IPS DF 6.9 (cell line): Measurements from ENCODE around the gene SETD5.

Experiments
- DNase-seq: peaks from one replicate; pipeline ENCODE4 v3.0.0-alpha.2; 2013; ENCODE audit warnings: low read depth, low spot score
- H3K27ac ChIP-seq: one replicate; pipeline ENCODE4 v1.5.1; 2013; ENCODE audit warnings: low read length, control low read depth
- H3K27me3 ChIP-seq: 2 replicates; pipeline ENCODE4 v1.6.1; 2013; ENCODE audit warnings: mild to moderate bottlenecking, low read length; ENCODE audit not compliant: control insufficient read depth, insufficient read depth
- H3K36me3 ChIP-seq: 2 replicates; pipeline ENCODE4 v1.6.1; 2013; ENCODE audit warnings: low read length; ENCODE audit not compliant: control insufficient read depth, insufficient read depth
- H3K4me1 ChIP-seq: 2 replicates; pipeline ENCODE4 v1.6.1; 2013; ENCODE audit warnings: low read length; ENCODE audit not compliant: control insufficient read depth, insufficient read depth
- H3K4me3 ChIP-seq: 2 replicates; pipeline ENCODE4 v1.5.1; 2013; ENCODE audit warnings: mild to moderate bottlenecking, low read length
- H3K9me3 ChIP-seq: 2 replicates; pipeline ENCODE4 v1.6.1; 2013; ENCODE audit warnings: low read length, inconsistent platforms; ENCODE audit not compliant: control insufficient read depth, insufficient read depth
- WGBS: extraction: QIAGEN DNeasy Blood & Tissue Kit; methylation state at CpG from one replicate; pipeline ENCODE4 v1.1.7; 2013; ENCODE audit warnings: mixed read lengths, missing lambda C conversion rate; ENCODE audit not compliant: insufficient read length, insufficient coverage; 5-methylcytosine and 5-hydroxymethylcytosine counted together

SETD5 gene

GRCh38 chr3:9497821-9498565 is 100.6 kb downstream of the SETD5 start:
- Histone ChIP-seq H3K27me3 (no peaks in the 10 kb centered on the region; the same call in 1 of the 2 replicates), H3K4me1 (peaks cover 5% of the 10 kb centered on the region), H3K27ac (no peak overlapping the region), H3K4me3 (no peak overlapping the region), H3K36me3 (no peaks in the 10 kb centered on the region), H3K9me3 (no peaks in the 10 kb centered on the region)
- WGBS: no CpG with 5 or more reads among the region's 8 CpGs
- DNase-seq: no peak

- no peak for DNase-seq
- H3K27me3 ChIP-seq: no peaks in the 10 kb centered on the region
- WGBS: no CpG with 5 or more reads among the region's 6 CpGs
- H3K27ac ChIP-seq: no peak overlapping the region
- H3K36me3 ChIP-seq: no peaks in the 10 kb centered on the region
- H3K9me3 ChIP-seq: no peaks in the 10 kb centered on the region
- H3K4me1 ChIP-seq: peaks cover 5% of the 10 kb centered on the region
- no peak overlapping the region for H3K4me3 ChIP-seq
Observed at GRCh38 chr3:9498781-9499180, 101.4 kb downstream of the SETD5 start.

DNA sequence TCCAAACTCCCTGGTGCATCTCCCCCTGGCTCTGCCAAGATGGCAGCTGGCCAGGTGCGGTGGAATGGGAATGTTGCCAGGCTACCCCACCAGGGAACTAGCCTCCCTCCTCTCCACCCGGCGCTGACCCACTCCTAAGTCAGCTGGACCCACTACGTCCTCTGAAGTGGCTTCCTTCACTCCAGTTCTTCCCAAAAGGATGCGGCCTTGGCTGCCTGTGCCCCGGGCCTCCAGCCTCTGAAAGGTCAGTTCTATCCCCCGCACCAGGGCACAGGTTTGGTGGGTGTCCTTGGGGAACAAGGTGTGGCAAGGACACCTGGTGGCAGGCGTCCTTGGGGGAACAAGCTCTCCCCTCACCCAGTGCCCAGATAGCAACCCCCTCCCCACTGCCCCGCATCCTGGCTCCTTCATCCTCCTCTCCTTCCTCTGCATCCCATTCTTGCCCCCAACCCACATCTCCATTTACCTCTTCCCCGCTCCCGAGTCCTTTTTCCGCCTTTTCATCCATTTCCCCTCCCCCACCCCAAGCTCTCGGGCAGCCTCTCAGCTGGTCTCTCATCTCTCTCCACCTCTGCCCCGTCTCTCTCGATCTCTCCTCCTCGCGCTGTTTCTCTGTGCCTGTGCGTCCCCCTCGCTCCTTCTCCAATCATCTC is 102.2 kb downstream of the SETD5 start:
- Histone ChIP-seq H3K4me1 (peaks cover 5% of the 10 kb centered on the region), H3K36me3 (no peaks in the 10 kb centered on the region), H3K9me3 (no peaks in the 10 kb centered on the region), H3K27me3 (no peaks in the 10 kb centered on the region), H3K4me3 (peak overlapping the region; percentile 48; the same call in 1 of the 2 replicates), H3K27ac (no peak overlapping the region)
- no CpG with 5 or more reads among the region's 19 CpGs for WGBS
- no peak for DNase-seq

DNA sequence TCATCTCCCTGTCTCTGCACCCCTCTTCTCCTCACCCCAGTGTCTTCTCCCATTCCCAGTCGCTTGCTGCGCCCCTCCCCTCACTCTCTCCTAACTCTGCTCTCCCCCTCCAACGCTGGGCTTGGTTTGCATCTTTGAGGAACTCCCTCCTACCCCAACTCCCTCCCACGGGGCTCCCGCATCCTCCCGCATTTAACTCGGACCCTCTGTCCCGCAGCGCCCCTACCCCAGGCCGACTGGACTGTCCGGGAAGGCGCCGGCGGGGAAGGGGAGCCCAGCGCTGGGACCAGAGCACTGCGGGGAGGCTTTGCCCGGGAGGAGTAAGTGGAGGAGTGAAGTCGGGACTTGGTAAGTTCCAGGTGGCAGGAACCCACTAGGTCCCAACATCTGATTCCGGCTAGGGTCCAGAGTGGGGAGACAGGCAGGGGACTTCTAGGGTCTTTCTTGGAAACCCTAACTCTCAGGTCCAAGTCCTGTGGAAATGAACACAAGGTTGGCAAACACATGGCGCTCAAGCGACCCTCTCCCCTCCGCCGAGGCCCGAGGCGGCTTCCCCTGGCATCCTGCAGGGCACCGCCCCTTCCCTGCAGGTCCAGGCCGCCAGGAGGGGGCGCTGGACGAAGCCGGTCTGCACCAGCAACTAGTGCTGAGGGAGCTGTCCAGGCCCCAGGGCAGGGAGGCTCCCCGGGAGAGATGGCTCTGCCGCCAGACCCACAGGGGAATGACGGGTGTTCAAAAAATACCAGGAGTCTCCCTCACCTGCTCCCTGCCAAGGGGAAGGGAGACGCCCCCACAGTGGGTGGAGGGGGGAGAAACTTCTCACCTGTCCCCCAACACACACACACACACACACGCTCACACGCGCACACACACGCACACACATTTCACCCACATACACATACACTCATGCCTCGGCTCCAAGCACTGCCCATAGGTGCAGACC is 103.0 kb downstream of the SETD5 start:
- DNase-seq: no peak
- H3K4me1 ChIP-seq: peaks cover 5% of the 10 kb centered on the region
- no peaks in the 10 kb centered on the region for H3K9me3 ChIP-seq
- H3K4me3 ChIP-seq: peak overlapping the region; percentile 48; the same call in 1 of the 2 replicates
- H3K36me3 ChIP-seq: no peaks in the 10 kb centered on the region
- no peaks in the 10 kb centered on the region for H3K27me3 ChIP-seq
- H3K27ac ChIP-seq: no peak overlapping the region
- no CpG with 5 or more reads among the region's 39 CpGs for WGBS

DNA sequence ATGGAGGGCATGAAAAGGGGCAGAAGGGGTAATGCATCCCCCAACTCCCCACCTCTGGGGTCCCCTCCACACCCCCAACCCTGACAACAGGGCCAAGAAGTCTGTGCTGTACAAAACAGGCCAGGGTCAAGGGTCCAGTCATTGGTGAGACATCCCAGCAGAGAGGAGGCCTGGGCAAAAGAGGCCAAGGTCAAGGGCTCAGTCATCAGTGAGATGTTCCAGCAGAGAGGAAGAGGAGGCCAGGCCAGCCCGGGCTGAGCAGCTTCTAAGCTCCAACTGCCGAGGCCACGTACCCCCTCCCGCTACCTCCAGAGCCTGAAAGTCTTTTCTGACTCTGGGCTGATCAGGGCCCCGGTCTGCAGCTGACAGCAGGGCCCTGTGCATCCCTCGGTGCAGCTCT is 103.8 kb downstream of the SETD5 start:
- Histone ChIP-seq H3K4me1 (peaks cover 5% of the 10 kb centered on the region), H3K27me3 (no peaks in the 10 kb centered on the region), H3K27ac (no peak overlapping the region), H3K36me3 (no peaks in the 10 kb centered on the region), H3K9me3 (no peaks in the 10 kb centered on the region), H3K4me3 (no peak overlapping the region)
- WGBS: no CpG with 5 or more reads among the region's 6 CpGs
- DNase-seq: no peak

- no peak overlapping the region for H3K4me3 ChIP-seq
- no peaks in the 10 kb centered on the region for H3K36me3 ChIP-seq
- WGBS: no CpG with 5 or more reads among the region's 4 CpGs
- peak; percentile 92 for DNase-seq
- H3K9me3 ChIP-seq: no peaks in the 10 kb centered on the region
- H3K27me3 ChIP-seq: no peaks in the 10 kb centered on the region
- H3K27ac ChIP-seq: no peak overlapping the region
- peaks cover 5% of the 10 kb centered on the region for H3K4me1 ChIP-seq
Observed at GRCh38 chr3:9503283-9503682, 105.9 kb downstream of the SETD5 start.

DNA sequence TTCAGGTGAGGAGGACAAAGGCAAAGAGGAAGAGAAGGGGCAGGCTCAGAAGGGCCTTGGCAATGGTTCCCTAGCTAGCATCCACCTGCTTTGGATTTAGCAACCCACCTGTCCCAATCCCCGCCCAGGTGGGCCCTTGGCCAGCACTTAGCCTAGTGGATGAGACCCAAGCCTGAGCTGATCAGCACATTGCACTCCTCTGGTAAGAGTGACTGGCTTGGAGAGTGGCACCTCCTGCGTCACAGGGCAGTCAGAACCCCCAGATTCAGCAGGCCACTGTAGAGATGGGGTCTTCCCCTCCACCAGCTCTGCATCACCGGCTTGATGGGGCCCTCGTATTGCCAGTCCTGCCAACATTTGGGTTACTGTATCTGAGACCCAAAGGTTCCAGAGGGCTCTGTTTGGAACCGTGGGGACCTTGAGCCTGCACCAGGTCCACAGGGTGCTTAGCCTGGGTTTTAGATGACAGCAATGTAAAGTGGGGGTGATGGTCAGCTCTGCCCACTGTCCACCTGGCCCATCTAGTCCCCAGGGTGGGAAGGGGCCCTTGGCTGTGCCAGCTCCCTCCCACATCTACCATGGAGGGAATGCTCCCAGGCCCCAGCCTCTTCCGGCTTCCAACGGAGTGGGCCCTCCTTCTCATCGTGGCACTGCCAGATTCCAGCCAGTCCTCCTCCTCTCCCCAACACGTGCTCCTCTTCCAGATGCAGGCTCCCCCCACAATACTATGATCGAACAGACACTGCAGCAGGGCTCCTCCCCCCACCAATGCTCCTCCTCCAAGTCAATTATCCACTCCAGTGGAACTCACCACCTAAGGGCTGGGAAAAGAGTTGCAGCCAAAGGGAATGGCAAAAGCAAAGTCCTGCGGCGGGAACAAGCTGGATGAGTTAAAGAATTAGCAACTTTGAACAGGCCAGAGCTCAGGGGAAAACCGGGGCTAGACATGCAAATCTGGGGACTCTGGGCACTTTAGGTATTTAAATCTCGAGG is 110.5 kb downstream of the SETD5 start:
- Histone ChIP-seq H3K4me3 (no peak overlapping the region), H3K4me1 (no peaks in the 10 kb centered on the region), H3K9me3 (no peaks in the 10 kb centered on the region), H3K27me3 (no peaks in the 10 kb centered on the region), H3K36me3 (no peaks in the 10 kb centered on the region), H3K27ac (no peak overlapping the region)
- no CpG with 5 or more reads among the region's 14 CpGs for WGBS
- DNase-seq: no peak

DNA sequence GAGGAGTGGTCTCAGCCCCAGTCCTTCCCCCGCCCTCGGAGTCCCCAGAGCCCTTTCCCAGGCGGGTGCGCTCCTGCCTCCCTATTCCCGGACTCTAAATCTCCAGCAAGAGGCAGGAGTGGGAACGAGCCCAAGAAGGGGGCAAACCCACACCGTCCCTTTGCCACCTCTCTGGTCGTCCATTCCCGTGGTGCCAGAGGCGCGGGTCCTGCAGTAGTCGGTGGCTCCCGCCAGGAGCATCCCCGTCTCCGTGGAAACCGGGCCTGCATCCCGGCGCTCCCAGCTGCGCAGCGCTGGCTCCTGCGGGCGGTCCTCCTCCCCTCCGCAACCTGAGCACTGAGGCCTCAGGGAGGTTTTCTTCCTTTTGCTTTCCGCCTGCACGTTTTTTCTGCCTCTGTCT is 111.4 kb downstream of the SETD5 start:
- no peaks in the 10 kb centered on the region for H3K9me3 ChIP-seq
- WGBS: no CpG with 5 or more reads among the region's 25 CpGs
- DNase-seq: no peak

DNA sequence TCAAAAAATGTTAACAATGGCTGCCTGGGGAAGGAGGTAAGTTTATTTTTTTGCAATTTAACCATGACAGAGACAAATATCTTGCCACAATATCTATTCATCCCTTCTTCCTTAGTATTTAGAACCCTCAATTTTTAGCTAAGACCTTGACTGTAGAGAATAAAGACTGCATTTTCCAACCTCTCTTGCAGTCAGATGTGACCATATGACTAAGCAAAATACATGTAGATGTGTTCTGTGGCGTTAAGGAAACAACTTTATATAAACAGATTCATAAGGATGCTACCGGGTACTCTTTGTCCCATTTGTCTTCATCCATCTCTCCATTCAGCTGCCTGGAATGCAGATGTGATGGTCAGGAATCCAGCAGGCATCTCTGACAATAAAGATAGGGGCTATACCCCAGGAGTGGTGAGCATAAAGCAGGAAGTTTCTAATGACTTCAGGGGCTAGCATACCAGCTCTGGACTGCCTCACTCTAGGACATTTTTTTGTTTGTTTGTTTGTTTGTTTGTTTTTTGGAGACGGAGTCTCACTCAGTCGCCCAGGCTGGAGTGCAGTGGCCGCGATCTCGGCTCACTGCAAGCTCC is 115.1 kb downstream of the SETD5 start:
- no CpG with 5 or more reads among the region's 7 CpGs for WGBS
- H3K27me3 ChIP-seq: no peaks in the 10 kb centered on the region
- H3K27ac ChIP-seq: no peak overlapping the region
- H3K36me3 ChIP-seq: no peaks in the 10 kb centered on the region
- no peaks in the 10 kb centered on the region for H3K4me1 ChIP-seq
- no peak overlapping the region for H3K4me3 ChIP-seq
- no peak for DNase-seq
- H3K9me3 ChIP-seq: no peaks in the 10 kb centered on the region

More for the DNA sequence above, 111.4 kb downstream of the SETD5 start:
- H3K36me3 ChIP-seq: no peaks in the 10 kb centered on the region
- H3K4me1 ChIP-seq: no peaks in the 10 kb centered on the region
- no peak overlapping the region for H3K4me3 ChIP-seq
- H3K27me3 ChIP-seq: no peaks in the 10 kb centered on the region
- no peak overlapping the region for H3K27ac ChIP-seq
